Hematopoietic multipotent progenitor cell treated with erythropoietin and hydrocortisone succinate and interleukin-3 and kit ligand, for 17 days (in vitro differentiated cells): ENCODE results near the gene METTL1.
"Not testable (repeated sequence)": the region's sequence is repeated elsewhere in the genome, so short reads cannot be mapped to it uniquely, and the experiment has no call there.

Source experiments
- DNase-seq: peaks from one replicate; pipeline ENCODE4 v3.0.0-alpha.2; 2015; ENCODE audit warnings: low spot score

The METTL1 gene

DNA sequence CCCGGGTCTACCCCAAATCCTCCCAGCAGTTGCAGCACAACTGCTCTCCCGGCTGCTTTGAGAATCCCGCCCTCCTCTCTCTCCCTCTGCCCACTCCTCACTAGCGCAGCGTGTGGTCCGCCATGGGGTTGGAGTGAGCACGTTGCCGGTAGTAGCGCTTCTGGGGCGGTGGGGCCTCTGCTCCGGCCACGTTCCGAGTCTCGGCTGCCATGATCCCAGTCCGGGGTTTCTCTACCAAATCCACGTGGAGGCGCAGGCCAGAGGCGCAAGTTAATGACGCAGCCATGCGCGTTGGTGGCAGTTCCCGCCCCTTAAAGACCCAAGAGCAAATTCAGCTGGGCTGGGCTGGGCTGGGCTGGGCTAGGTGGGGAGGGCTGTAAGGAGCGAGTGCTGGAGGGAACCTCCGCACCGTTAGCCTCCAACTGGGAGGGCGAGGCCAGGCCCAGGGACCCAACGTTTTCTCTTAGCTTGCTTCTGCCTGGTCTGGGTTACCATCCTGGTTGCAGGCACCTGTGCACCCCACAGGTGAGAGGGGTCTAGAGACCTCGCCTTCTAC lies at the start of gene METTL1:
Gene METTL1, minus strand, starts transcription at position 233 of the 556 bp plus-strand sequence. Its CDS starts 22 bp downstream, at position 211.
- peak; percentile 86 for DNase-seq

DNA sequence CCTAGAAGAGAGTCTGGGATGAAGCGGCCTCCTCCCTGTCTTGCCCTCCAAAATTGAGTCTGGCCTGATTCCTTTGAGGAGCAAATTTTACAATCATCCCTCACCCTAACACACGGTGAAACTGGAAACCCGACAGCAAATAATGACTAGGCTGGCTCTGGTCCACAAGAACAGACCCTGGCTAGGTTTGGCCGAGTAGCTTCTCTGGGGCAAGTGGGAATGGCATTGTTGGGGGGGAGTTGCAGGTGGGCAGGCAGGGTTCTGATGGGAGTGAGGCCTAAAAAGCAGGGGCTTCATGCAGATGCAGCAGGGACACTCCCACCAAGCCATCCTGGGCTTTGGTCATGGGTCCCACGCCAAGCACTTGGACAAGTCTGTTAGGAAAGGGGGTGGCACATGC lies 49.1 kb upstream of the METTL1 start:
- DNase-seq: not testable (repeated sequence)

DNA sequence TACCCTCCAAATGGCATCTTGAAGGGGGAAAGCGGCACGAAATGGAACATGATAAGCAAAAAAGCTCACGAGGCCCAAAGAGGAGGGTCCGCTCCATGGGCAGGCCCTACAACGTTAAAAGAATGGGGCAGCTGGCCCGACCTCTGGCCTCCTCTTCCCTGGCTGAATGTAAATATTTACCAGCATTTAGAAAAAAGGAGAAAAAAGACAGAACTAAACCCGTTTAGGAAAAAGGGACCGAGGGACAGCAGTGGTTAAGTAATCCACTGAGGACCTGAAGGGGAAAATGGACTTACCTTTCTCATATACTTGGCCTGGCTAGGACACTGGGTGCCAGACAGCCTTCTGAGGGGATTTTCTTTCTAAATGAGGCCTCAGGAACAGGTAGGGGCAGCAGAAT lies 48.2 kb upstream of the METTL1 start:
- DNase-seq: not testable (repeated sequence)

DNA sequence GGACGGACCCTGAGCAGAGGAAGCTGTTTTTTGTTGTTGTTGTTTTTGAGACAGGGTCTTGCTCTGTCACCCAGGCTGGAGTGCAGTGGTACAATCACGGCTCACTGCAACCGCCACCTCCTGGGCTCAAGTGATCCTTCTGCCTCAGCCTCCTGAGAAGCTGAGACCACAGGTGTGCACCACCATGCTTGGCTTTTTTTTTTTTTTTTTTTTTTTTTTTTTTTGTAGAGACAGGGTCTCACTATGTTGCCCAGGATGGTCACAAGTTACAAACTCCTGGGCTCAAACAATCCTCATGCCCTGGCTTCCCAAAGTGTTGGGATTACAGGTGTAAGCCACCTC lies 46.1 kb upstream of the METTL1 start:
- not testable (repeated sequence) for DNase-seq

DNA sequence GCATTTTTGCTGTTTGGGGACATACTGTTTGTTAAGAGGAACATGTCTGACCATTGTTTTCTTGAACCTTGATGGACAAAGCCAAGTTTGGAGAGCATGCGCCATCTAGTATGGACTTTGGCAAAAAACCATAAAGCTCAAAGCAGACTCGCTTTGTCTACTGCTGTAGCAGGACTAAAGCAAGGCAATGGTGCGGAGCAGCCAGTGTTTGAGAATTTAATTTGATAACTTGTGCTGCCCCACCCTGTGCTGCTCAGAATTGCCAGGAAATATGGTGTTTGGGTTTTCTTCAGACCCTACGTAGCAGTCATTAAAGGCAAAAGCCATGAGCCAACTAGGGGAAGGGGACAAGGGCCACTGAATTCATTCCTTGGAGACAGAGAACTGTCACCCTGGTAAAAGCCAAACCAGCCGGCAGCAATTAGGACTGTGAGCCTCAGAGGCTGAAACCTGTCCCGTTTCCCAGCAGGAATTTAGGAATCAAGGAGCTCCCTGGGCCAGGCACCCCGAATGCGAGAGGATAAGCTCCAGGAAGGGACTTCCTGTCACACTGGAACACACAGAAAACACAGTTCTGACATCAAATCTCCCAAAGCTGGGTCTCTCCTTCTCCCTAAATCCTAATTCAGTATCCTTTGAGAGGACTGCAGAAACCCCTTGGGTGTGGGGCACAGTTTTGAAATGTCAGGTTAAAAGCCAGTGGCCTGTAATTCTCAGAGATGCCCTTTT lies 45.5 kb upstream of the METTL1 start:
- DNase-seq: no peak

DNA sequence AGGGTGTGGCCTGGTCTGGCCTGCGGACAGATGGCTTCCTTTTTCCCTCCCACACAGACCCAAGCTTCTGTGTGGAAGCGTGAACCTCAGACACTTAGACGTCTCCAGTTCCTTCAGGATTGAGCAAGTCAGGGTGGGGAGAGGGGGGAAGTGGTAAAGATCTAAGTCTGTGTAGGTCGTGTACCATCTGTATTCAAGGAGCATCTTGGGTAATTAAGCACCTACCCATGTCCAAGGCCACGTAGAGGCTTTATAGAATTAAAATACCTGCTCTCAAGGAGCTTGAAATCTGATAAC lies 44.9 kb upstream of the METTL1 start:
- DNase-seq: no peak

DNA sequence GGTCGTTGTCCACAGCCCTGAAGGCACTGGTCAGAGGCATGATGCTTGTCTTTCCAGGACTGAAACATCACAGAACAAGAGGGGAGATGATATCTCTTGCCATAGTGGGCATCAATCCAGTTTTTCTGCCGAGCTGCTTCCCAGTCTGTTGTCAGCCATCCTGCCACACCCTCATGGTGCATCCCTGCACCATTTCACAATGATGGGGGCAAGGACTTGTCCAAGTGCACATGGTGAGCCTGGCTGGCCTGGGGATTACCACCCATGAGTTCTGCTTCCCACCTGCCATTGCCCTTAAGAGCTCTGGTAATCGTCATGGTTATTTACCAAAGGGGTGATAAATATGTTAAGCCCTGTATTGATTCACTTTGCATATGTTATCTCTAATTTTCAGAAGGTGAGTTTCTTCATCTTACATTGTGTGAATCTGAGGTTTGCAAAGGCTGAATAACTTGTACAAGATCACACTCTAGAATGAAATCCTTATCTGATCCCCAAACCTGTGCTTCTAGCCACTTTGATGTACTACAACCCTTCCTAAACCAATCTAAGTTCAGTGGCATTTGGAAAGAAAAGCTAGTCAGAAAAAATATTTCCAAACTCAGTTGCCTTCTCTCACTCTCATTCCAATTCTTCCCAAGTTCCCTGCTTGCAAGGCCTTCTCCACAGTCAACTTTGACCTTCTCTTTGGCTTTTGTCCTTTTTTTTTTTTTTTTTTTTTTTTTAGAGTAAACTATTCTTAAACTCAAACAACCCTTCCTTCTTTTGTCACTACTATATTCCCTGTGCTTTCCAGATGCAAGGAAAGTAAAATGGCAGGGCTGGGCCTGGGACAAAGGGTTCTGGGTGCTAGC lies 44.3 kb upstream of the METTL1 start:
- DNase-seq: no peak

DNA sequence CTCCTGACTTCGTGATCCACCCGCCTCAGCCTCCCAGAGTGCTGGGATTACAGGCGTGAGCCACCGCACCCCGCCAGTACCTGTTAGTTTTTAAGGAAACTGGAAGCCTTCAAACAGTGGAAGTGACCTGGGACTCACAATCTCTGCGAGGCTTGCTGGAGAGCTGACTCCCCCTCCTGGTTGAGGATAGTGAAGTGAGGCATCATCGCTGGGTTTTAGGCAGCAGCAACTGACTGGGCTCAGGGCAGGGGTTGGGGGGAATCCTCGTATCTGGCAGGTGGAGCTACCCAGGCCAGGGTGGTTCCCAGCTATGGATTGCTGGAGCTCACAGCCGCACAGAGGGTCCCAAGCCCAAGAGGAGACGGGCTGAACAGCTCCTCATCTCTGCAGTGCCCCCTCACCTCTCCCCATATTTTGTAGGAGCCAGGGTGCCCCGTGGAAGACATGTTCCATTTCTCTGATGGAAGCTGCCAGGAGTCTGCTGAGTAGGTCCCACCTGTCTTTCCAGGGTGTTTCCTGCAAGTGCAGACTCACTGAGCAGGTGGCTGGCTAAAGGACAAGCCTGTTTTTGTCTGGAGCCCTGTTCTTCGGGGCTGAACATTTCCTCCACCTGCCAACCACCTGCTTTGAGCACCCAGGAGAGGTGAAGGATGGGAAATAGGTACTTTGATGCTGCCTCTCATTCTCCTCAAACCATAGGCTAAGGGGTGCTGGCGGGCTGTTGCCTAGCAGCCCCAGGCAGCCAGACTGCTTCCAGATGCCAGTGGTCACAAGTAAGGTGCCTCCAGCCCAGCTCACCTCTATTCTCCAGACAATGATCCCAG lies 43.5 kb upstream of the METTL1 start:
- no peak for DNase-seq

DNA sequence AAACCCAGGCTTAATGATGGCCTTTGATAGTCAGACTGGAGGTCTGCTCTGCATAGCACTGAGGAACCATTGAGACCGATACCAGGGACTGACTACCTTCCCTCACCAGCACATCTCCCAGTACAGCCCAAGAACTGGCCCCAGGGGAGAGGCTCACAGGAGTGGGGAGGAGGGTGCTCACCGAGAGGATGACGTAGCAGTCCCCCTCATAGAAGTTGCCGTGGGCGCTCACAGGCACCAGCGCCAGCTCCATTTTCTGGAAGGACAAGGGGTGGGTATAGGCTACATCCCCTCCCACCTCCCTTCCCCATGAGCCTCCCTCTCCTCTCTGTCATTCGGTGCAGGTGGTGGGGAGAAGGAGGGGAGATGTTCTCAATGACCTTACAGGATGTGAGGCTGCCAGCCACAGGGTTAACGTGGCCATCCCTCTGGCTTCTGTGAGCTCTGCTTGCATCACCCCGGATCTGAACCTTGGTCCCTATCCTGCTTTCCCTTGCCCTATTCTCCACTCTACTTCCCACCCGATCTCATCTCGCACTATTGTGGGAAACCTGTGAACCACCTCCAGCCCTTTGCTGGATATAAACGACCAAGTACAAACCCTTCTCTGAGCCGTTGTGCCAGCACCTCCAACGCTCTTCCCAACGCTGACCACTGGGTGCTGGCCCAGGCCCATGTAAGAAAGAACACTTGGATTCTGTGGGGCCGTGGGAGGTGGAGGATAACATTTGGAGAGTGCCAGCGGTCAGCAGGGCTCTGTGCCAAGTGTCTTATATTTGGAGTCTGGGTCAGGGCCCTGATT lies 42.3 kb upstream of the METTL1 start:
- no peak for DNase-seq

DNA sequence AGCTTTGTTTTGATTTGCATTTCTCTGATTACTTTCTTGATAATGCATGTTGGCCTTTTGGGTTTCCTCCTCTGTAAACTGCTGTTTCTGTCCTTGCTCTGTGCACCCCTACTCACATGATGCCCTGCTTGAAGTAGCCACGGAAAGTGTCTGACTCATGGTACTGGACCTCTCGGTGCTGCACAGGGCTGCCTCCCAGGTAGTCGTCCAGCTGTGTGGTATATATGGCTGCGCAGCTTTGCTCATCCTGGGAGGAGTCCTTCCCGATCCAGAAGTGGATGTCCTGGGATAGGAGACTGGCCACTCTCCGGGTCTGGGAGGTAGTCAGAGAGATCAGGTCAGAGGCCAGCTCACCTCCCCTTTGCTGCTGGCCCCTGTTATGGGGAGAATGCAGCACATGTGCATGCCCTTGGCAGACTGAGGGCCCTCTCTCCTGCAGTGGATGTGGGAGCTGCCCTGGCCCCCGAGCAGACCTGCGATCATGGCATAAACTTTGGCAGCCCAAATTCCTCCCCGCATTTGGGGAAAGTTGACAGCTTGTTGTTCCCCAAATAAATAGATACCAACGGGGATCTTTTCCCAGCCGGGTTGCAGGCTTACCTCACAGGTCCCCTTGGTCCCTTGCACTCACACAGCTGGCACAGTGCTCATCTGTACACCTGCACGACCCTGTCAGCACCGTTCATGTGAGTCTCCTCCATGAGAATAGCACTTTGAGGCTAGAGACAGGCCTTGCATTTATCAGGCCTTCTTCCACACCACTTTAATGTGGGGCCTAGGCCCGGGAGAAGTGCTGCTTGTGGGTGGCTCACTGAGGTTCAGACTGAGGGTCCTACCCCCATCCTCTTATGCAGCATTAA lies 41.4 kb upstream of the METTL1 start:
- DNase-seq: no peak

DNA sequence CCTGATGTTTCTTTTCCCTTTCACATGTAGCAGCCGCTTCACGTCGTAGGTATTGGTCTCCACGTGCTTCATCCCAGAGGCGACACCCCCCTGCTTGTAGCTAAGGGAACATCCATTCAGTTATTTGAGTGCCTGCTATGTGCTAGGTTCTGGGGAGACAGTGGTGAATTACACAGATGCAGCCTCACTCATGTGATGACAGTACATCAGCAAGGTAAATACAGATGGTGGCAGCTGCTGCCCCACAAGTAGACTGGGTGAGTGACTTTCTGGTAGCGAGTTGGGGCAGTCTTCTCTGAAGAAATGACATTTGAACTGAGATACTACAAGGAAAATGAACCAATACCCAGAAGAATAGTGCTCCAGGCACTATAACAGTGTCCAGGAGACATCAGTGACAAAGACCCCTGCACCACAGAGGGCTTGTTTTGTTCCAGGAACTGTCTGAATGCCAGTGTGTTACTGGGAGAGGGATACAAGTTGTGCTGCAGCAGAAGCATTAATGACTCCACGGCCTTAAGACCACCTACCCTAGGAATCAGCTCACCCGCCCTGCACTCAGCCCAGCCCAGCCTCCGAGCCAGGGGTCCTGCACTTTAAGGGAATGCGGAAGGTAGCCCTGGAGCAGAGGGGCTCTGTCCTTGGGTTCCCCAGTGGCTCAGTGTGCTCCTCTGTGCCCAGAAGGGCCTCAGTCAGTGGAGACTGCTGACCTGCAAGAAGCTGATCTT lies 39.3 kb upstream of the METTL1 start:
- no peak for DNase-seq

DNA sequence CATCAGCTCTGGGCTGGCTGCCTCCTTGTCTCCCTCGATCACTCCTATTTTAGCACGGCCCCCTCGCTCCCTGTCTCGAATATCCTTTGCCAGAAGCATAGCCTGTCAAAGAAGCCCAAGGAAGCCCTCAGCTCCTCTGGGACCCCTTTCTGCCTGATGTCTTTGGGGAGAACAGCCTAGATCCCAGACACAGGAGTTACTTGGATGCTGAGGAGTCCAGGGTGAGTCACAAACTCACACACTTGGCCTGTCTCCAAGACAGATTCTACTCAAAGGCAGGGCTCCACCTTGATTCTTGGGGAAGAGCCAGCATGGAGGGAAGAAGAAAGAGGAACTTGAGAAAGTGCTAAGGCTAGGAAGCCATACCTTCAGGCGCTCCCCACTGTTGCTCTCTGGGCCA lies 38.5 kb upstream of the METTL1 start:
- DNase-seq: peak; percentile 29

DNA sequence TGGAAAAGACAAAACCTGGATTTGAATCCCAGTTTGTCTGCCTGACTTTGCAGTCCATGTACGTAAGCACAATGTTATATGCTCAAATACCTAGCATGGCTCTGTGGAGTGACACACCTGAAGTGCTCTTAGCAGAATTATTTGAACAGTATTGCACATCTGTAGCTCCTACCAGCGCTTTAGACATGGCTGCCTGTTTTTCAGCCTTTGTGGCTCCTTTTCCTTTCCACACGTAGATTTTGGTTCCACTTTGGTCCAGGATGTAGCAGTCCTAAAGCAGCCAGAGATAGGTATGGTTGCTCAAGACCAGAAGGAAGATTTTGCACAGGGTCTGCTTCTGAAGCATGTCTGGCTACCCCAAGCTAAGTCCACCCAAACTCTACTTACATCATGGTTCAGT lies 37.5 kb upstream of the METTL1 start:
- no peak for DNase-seq

DNA sequence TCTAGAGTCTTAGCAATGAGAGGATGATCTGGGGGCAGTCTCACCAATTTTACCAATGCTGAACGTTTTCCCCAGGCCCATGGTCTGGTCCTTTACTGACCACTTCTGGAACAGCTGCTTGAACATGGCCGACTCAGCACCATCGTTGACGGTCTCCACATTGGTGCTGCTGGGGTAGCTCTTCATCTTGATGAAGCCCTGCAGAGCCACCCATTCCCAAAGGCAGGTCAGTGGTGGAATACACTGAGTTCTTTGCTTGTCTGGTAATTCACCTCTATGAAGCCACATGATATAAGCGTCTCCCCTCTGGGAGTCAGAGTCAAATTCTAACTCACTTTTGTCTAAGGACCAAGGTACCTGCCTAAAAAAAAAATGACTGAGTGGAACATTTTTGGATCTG lies 36.4 kb upstream of the METTL1 start:
- DNase-seq: no peak

DNA sequence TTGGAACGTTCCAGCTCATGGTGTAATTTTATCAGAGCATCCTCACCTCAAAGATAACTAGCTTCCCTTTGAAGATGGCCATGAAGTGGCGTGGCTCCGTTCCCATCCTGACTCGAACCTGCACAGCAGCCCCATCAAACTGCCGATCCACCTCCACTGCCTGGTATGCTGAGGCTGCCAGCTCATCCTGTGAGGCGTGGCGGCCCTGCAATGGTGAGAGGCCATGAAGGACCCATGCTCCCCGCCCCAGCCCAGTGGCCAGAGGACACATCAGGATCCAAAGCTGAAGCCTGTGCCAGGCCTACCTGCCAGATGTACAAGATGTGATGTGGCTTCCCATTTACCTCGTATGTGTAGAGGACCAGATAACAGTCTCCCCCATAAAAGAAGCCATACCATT lies 35.4 kb upstream of the METTL1 start:
- DNase-seq: no peak

DNA sequence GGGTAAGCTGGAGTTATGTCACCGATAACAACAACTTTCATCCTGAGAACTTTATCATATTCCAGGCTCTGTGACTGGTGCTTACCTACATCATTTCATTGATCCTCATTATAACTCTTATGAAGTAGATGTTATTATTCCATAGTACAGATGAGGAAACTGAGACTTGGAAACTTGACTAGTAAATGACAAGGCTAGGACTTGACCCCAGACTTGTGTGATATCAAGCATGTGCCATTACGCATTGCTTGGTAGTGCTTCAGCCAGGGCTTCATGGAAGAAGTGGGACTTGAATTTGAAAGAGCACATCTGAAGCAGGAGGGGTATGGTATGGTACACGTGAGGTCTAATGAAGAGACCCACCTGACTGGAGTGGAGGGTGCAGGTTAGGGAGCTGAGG lies 34.8 kb upstream of the METTL1 start:
- DNase-seq: no peak

DNA sequence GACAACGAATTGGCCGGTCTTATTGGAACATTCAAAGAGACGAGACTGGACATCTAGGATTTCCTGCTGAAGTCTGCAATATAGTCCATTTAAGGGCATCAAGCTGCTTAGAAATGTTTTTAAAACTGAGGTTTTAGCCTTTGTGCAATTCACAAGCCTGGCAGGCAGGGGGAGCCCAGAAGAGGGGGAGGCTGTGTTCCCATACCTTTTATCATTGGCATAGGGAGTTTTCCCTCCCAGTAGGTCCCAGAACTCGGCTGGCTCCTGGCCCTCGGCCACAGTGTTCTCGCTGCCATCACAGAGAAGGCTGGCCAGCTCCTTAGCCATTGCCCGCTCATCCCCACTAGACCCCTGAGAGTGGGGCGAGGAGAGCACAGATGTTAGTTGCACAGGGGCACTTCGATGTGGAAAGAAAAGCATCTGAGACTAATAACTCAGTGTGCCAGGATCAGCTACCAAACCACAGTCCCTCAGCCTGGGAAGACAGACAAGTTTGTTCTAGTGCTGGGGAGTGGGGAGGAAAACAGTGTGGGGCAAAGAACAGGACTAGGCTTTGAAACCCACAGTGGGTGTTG lies 31.5 kb upstream of the METTL1 start:
- no peak for DNase-seq

DNA sequence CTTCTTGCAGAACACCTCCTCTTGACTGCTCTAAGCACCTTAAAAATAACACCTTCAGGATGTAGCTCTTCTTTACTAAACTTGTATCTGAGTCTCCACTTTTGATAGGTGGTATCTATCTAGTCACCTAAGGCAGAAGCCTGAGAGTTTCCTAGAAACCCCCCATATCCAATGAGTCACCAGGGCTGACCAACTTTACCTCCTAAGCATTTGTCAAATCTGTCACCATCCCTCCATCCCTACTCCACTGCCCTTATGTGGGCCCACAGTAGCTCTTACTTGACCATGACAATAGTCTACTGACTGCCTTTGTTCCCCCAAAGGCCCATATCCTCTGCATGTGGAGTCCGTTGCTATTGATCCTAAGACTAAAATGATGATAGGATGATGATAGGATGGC lies 30.7 kb upstream of the METTL1 start:
- DNase-seq: no peak

DNA sequence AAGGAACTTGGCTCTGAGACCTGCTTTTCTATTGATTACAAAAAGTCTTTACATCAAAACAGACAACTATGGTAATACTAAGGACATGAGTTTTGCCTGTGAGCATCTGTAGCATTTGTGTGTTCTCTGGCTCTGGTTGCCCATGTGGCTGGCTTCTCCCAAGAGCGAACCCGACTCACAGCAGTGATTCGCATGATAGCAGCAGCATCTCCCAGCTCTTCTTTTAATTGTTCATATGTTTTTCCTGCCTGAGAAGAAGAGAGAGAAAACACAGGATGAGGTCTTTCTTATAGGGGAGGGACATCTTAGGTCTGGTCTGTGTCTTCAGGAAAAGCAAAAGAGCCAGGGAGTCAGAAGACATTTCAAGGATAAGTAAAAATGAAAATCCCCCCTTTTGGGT lies 29.1 kb upstream of the METTL1 start:
- no peak for DNase-seq

DNA sequence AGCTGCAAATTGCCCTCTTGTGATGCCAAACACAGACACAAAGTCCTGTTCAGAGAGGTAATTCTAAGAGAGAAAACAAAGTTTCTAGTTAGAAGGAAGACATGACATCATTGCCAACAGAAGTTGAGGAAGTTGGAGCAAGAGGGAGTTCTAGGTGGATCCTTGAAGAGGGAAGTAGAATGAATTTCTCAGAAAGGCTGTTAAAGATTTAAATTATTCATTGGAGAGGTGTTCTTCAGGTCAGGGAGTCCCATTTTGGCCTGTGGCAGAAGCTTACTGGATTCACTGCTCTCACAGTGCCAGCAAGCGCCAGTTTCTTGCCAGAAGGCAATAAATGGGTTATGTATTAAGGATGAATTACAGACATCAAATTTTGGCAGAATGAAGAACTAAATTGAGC lies 26.0 kb upstream of the METTL1 start:
- no peak for DNase-seq
